ENCODE results near the gene CACNA2D3.
A peak's percentile ranks its signal among the peaks of the same experiment; 100 is the strongest.

Gene CACNA2D3

DNA sequence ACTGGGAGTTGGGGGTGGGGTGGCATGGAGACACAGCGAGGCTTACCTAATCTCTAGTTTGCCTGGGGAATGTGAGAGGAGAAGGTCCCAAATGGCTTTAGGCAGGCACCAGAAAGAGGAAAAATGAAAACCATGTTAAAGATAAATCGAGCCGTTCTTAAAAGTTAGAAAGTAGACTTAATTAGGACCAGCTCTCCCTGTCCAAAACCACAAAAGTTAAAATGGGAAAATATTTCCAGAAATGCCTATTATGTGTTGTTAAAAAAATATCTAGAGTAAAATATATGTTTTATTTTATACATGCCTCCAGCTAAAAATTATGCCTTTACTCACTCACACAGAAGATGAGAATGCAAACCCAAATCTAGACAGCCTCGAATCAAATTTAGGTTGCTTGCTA lies 755.4 kb downstream of the CACNA2D3 start:
- H3K4me3 ChIP-seq (ENCODE audit: low read depth, low read length) = no peak overlapping the region
- TF ChIP-seq, protein P1, sequence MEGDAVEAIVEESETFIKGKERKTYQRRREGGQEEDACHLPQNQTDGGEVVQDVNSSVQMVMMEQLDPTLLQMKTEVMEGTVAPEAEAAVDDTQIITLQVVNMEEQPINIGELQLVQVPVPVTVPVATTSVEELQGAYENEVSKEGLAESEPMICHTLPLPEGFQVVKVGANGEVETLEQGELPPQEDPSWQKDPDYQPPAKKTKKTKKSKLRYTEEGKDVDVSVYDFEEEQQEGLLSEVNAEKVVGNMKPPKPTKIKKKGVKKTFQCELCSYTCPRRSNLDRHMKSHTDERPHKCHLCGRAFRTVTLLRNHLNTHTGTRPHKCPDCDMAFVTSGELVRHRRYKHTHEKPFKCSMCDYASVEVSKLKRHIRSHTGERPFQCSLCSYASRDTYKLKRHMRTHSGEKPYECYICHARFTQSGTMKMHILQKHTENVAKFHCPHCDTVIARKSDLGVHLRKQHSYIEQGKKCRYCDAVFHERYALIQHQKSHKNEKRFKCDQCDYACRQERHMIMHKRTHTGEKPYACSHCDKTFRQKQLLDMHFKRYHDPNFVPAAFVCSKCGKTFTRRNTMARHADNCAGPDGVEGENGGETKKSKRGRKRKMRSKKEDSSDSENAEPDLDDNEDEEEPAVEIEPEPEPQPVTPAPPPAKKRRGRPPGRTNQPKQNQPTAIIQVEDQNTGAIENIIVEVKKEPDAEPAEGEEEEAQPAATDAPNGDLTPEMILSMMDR (IDR thresholded peaks at IDR 0.05; ENCODE audit: low read depth, low read length) = no peak
- in situ Hi-C loops (cut with HindIII; ENCODE audit: low sequenced_read_pairs) = loop anchor here (25.0 kb wide), 1 partner anchor 610 kb away; the partner anchor contains the start of gene WNT5A
- no peak for DNase-seq (ENCODE audit: low read depth, low spot score)

DNA sequence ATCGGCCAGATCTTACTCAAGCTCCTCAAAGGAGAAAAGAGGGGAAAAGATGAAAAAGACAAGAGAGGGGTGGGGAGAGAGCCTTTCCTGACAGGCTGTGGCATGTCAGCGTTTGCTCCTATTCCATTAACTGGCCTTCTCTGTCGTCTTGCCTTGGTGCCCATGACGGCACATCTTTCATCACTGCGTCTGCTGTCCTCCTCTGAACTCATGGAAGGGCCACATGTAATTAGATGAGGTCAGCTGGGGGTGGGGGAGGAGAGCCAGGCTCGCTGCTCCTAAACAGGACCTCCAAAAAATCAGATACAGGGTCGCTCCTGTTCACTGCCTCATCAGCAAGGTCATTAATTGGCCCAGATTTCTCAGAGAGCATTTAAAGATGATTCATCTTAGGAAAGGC lies 755.8 kb downstream of the CACNA2D3 start:
- H3K4me3 ChIP-seq (ENCODE audit: low read depth, low read length) = no peak overlapping the region
- TF ChIP-seq, protein P1 (IDR thresholded peaks at IDR 0.05; ENCODE audit: low read depth, low read length) = no peak
- in situ Hi-C loops (cut with HindIII; ENCODE audit: low sequenced_read_pairs) = loop anchor here (25.0 kb wide), 1 partner anchor 609 kb away; the partner anchor contains the start of gene WNT5A
- no peak for DNase-seq (ENCODE audit: low read depth, low spot score)

DNA sequence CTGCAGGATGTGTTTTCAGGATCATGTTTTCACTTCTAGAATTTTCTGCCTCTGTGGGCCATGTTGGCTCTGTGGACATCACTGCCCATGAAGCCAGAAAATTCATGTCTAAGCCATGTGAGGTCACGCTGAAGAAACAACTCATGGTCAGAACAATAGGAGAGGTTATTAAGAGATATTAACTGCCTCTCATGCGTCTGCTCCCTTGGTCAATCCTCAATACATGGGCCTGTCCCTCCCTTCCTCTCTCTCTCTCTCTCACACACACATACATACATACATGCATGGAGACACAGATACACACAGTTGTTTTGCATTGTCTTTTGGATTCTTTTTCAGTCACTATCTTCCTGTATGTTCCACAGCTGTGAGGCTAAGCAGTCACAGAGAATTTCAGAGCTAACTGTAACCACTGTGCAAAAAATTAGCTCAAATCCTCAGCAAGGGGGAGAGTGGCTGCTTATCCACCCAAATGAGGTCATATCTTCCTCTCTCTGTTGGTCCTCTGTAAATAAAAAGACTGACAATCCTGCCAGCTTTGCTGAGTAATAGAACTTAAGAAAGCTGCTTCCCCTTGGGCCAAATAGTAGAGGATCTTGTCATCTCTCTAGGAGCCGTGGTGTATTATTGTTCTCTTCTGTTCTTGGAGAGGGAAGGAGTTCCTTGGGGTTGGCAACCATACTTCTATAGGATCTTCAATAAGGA lies 759.9 kb downstream of the CACNA2D3 start:
- H3K4me3 ChIP-seq (ENCODE audit: low read depth, low read length) = no peak overlapping the region
- DNase-seq (ENCODE audit: low read depth, low spot score) = peak; percentile 97
- TF ChIP-seq, protein P1 (IDR thresholded peaks at IDR 0.05; ENCODE audit: low read depth, low read length) = no peak
- in situ Hi-C loops (cut with HindIII; ENCODE audit: low sequenced_read_pairs) = loop anchor here (25.0 kb wide), 1 partner anchor 605 kb away; the partner anchor contains the start of gene WNT5A

- no peak overlapping the region for H3K4me3 ChIP-seq (ENCODE audit: low read depth, low read length)
- in situ Hi-C loops (cut with HindIII; ENCODE audit: low sequenced_read_pairs) = loop anchor here (25.0 kb wide), 1 partner anchor 599 kb away; the partner anchor contains the start of gene WNT5A
- TF ChIP-seq, protein P1 (IDR thresholded peaks at IDR 0.05; ENCODE audit: low read depth, low read length) = no peak
- DNase-seq (ENCODE audit: low read depth, low spot score) = no peak
These were observed 765.8 kb downstream of the CACNA2D3 start for GRCh38 chr3:54888162-54888561.

DNA sequence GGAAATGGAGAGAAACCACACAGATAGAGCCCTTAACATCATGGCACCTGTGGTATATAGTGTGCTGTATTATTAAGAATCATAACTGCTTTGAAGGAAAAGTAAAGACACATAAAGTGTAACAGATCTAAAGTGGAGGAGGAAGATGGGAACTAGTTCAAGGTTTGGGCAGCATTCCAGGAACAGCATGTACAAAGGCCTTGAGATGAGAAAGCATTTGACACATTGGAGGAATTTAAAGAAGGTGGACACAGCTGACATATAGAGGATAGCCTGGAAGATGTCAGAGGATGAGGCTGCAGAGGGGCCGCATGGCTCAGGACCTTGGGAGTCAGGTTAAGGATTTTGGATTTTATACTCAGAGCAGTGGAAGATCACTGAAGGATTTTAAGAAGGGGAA lies 766.5 kb downstream of the CACNA2D3 start:
- DNase-seq (ENCODE audit: low read depth, low spot score) = peak; percentile 71
- in situ Hi-C loops (cut with HindIII; ENCODE audit: low sequenced_read_pairs) = loop anchor here (25.0 kb wide), 1 partner anchor 598 kb away; the partner anchor contains the start of gene WNT5A
- TF ChIP-seq, protein P1 (IDR thresholded peaks at IDR 0.05; ENCODE audit: low read depth, low read length) = no peak
- H3K4me3 ChIP-seq (ENCODE audit: low read depth, low read length) = no peak overlapping the region

DNA sequence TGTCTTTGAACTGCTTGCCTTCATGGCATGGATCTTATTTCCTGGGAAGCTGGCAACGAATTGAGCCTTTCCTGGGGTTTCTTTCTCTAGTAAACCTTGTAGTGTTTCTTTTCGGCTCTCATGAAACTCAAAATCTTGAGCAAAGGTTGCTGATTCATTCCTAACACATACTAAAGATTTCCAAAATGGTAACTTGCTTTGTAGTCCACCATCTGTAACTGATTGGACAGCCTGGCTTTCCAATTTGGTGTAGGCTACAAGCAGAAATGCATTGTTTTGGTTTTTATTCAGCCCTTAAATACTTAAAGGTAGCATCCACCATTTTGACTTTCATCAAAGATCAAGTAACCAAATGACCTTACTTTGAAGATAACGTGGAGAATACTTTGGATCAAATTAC lies 767.4 kb downstream of the CACNA2D3 start:
- in situ Hi-C loops (cut with HindIII; ENCODE audit: low sequenced_read_pairs) = loop anchor here (25.0 kb wide), 1 partner anchor 598 kb away; the partner anchor contains the start of gene WNT5A
- H3K4me3 ChIP-seq (ENCODE audit: low read depth, low read length) = no peak overlapping the region
- TF ChIP-seq, protein P1 (IDR thresholded peaks at IDR 0.05; ENCODE audit: low read depth, low read length) = no peak
- DNase-seq (ENCODE audit: low read depth, low spot score) = no peak
